Stomach (tissue), 4 donors: ENCODE data around the gene RDX.

Experiments used
- EP300 ChIP-seq: sonication (generic); formaldehyde crosslinking; IDR thresholded peaks from one replicate; pipeline ENCODE4 v1.6.1; 2017; ENCODE audit warnings: antibody characterized with exemption
- POLR2A ChIP-seq, 4 donors: fragments of 450-650 bp; IDR thresholded peaks; one replicate each; pipeline ENCODE4 v1.6.1; 2016; ENCODE audit warnings: antibody characterized with exemption in 4 of 4, control low read depth in 2 of 4, mild to moderate bottlenecking in 1 of 4, moderate library complexity in 1 of 4
- TF ChIP-seq, protein P1 (sequence below), 7 experiments: fragments of 450-650 bp in 4 of 7; fragments of 200-600 bp in 3 of 7; sonication (generic) in 3 of 7; IDR thresholded peaks; one replicate each; pipeline ENCODE4 v1.5.1; 2016 to 2019; ENCODE audit warnings: antibody characterized with exemption in 7 of 7, control low read depth in 2 of 7, mild to moderate bottlenecking in 1 of 7

DNA sequence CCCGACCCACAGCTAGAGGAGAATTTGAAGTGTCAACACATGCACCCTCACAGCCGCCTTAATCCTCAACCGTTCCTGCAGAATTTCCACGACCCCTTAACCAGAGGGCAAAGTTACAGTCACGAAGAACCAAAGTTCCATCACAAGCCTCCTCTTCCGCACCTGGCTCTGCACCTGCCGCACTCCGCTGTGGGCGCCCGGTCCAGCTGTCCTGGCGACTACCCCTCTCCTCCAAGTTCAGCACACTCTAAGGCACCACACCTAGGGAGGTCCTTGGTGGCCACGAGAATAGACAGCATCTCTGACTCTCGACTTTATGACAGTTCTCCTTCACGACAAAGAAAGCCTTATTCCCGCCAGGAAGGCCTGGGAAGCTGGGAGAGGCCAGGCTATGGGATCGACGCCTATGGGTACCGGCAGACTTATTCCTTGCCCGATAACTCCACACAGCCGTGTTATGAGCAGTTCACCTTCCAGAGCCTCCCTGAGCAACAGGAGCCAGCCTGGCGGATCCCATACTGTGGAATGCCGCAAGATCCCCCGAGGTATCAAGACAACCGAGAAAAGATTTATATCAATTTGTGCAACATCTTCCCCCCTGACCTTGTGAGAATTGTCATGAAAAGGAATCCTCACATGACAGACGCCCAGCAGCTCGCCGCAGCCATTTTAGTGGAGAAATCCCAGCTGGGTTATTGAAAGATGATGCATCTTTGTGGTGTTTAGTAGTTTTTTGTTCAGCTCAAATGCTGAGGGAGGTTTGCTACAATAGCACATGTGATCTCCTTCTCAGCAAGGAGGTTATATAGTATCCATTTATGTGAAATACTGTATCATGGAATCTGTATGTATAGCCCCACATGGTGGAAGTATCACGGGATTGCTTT lies 131.1 kb downstream of the RDX start:
- TF ChIP-seq, protein P1, sequence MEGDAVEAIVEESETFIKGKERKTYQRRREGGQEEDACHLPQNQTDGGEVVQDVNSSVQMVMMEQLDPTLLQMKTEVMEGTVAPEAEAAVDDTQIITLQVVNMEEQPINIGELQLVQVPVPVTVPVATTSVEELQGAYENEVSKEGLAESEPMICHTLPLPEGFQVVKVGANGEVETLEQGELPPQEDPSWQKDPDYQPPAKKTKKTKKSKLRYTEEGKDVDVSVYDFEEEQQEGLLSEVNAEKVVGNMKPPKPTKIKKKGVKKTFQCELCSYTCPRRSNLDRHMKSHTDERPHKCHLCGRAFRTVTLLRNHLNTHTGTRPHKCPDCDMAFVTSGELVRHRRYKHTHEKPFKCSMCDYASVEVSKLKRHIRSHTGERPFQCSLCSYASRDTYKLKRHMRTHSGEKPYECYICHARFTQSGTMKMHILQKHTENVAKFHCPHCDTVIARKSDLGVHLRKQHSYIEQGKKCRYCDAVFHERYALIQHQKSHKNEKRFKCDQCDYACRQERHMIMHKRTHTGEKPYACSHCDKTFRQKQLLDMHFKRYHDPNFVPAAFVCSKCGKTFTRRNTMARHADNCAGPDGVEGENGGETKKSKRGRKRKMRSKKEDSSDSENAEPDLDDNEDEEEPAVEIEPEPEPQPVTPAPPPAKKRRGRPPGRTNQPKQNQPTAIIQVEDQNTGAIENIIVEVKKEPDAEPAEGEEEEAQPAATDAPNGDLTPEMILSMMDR (IDR thresholded peaks at IDR 0.05) = no peak
- TF ChIP-seq POLR2A (IDR thresholded peaks at IDR 0.05) (no peak), EP300 (no peak)
